Inflammatory macrophage treated with lipopolysaccharide for 1 hour (primary cell): ENCODE results near the gene STARD13.
"Not testable (repeated sequence)": the region's sequence is repeated elsewhere in the genome, so short reads cannot be mapped to it uniquely, and the experiment has no call there.

ENCODE experiments used
- DNase-seq, 2 donors: peaks; one replicate each; pipeline ENCODE4 v3.0.0-alpha.2; 2020 to 2022

The STARD13 gene

DNA sequence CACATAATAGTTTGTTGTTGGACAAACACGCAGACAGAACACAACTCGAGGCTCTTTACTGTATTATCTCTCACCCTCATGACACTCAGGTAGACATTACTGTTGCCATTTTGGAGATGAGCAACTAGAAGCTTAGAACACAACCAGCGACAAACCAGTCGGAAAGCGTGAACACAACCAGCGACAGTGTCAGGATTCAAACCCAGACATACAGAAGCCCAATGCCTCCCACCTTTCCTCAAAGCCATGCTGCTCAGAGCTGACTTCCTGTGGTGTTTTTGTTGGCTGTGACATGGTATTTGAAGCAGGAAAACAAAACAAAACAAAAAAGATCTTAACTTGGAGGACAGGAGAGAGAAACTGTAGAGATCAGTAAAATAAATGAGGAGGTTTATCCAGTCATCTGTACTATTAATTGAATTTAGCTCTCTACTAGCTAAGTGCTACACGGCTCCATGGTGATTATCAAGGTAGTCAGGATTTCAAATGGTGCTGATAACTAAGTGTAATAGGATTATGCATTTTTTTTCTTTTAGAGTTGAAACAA lies 92.1 kb downstream of the STARD13 start:
- DNase-seq, result no peak

DNA sequence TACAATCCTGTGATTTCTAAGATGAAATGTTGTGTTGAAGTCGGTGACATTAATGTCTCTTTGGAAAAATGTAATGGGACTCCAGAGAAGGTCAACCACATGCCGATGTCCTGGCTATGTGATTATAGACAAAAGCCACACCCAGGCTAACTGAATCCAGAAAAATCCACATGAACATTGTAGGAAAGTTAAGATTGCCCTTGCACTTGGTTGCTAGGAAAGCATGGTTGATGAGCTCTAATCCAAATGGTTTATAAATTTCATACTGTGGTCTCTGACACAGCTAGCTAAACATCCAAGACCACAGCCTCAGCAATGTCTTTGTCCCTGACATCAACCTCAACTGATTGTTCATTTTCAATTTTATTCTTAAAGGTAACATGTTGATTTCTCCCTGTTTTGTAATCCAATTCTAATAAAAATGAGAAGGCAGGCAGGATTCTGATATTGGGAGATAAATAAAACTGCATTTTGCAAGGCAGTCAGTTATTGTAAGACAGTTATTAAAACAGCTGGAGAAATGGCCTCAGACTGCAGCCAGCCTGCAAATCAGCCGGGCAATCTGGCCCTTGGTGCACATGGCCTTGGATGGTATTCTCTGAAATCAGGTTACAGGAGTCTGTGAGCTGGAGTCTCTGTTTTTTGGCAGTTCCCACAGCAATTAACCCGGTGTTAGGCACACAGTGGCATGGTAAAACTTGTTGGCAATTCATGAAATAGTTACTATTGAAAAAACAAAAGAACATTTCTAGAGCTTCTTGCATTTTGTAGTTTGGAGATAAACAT lies 93.9 kb downstream of the STARD13 start:
- DNase-seq, result no peak

DNA sequence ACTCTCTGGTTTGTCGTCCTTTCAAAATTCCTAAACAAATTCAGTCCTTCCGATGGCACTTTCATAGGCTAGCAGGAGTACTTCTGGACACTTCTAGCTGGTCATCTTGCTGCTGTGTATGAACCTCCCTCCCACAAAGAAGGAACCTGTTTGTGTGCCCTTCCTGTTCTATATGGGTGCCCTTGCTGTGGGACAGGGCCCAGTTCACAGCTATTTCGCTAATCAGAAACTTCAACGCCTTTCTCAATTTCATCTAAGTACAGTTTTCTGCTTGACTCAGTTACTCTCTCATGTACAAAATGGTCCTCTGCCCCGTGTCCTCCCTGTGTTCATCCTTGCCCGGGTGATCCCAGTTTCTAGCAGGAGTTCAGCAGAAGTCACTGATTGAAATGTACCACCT lies 96.1 kb downstream of the STARD13 start:
- no peak for DNase-seq

DNA sequence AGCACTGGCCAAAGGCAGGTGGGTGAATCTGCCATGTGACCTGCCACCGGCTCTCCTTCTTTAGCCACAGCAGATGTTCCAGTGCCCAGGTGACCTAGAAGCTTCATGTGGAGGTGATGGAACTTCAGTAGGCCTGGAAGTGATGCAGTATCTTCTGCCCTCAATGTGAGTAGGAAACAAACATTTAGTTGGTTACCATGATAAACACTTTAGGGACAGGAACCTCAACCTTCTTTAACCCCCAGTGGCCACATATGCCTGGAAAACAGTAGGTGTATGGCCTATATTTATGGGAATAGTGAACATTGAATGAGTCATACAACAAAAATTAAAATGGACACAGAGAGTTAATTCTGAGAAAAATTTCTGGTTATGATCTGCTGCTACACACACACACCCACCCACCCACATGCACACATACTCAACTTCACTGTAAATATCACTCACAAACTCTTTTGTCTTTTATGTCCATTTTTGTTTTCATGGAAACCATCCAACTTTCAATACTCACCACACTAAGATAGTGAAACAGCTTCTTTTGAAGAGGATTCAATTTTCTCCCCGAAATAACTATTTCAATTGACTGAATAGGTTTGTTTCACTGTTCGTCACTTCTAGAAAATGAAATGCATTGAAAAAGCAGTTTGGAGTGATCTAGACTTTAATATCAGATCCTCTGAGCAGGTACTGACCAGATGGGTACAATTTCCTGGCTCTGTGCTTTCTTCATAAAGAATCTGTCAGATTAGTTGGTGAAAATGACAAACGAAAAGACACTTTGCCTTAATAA lies 97.3 kb downstream of the STARD13 start:
- no peak for DNase-seq

DNA sequence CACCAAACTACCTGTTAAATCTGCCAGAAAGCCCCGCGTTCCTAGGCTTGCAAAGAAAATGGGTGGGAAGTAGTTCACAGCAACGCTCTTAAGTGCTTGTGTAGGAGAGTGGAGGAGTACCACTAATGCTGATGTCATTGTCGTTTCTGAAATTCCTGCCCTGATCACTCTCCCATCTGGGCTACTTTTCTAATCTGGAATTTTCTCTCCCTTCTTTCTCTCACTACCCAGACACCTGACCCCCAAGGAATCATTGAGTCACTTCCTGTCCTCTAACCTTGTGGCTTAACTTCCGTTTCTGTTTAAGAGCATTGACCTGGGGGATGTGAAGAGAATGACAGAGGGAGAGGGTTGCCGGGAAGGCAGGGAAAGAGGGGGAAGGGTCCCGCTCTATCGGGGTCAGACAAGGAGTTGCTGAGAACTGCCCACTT lies 98.7 kb downstream of the STARD13 start:
- DNase-seq, result no peak

DNA sequence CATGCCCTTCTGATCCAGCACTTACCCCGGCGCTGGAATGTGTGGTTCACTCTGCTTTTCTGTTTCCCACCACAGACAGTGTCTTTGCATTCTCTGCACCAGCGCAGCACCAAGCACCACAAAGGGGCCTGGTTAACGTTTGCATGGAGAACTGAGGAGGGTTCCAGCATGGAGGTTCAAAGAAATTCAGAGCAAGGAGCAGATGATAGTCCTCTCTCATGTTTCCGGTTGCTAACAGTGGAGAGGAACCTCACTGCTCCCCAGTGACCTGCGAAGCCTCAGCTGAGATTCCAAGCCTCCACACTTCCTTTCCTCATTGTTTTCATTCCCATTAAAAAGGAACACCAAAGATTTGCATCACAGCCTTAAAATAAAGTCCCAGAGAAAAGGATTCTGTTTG lies 99.7 kb downstream of the STARD13 start:
- DNase-seq, result no peak

DNA sequence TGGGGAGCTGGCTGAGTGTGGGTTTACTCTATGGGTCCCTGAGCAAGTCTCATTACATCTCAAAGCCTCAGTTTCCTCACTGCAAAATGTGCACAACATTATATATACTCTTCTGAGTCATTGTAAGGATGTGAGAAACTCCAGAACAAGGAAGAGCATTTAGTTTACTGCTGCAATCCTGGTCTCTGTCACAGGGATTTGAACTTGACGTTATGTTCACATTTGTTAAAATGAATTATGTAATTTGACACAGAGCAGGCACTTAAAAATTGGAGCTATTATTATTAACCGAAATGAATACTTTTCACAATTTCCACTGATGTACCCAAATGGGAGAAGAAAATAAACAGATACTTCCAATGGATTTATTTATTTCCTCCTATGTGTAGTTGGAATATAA lies 101.0 kb downstream of the STARD13 start:
- DNase-seq, result no peak

DNA sequence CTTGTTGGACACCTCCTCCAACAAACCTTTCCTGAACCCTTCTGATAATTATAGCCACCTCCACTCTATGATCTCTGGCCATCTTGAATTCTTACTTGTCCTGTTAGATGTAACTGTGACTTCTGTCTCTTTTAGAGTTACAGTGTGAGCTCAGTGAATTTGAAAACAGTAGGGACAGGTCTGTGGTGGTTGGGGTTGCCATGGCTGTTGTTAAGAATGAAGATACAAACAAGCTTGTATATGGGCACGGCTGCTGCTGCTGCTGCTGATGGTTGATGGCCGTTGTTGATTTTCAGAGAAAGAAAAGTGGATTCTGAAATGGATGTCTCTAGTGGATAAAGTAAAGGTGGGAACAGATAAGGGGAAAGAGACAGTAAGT lies 101.5 kb downstream of the STARD13 start:
- no peak for DNase-seq

DNA sequence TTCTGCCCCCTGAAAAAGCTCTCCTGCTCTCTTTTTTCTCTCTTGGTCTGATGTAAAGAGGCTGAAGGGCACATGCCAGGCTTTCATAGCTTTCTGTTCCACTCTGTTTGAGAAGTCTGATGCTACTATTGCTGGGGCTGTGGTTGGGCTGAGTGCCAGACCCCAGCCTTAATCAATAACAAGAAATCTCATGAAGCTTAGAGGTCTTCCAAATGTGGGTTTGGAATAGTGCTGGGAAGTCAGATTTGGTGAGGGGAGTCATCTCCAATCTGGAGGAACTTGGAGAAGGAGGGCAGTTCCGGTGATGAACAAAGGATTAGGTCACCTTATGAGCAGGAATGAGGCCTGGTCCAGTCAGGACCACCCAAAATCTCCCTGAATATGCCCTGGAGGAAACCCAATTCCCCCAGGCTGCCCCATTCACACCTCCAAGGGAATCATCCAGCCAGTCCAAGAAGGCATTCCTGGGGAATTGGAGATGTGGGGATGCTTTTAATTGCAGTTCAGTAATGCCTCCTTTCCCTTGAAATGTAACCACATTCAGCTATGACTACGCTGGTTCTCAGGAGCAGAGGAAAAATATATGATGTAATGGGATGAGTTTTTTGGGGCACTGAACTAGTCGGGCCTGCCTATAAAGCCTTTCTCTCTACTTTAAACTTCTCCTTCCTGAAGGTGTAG lies 102.0 kb downstream of the STARD13 start:
- no peak for DNase-seq

DNA sequence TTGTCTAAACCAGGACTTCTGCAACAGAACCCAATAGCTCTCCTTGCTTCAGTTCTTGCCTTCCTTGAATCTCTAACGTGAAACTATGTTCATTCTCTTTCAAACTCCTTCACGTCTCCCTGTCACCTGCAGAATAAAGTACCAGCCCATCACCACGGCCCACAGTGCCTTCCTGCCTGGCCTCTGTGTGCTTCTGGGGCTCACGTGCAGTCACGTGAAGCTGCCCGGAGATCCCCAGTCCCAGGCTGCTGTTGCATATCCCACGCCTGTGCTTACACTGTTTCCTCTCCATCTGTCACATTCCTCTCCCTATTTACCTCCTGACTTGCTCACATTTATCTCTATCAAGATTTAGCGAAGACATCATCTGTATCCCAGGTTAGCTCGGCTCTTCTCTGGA lies 102.8 kb downstream of the STARD13 start:
- no peak for DNase-seq

DNA sequence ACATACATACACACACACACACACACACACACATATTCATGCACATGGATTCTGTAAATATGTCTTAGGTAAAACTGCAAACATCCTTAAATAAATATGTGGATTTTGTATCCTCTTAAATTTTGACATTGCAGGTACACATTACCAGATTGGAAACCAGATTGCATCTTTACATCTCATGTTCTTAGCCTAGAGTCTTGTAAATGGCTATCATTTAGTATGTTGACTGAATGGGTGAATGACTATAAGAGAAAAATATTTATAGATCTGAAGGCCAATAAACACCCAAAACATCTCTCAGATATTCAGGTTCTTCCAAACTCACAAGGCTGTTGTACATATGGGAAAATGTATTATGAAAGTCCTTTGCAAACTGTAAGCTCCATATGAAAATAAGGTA lies 104.3 kb downstream of the STARD13 start:
- DNase-seq, result no peak

DNA sequence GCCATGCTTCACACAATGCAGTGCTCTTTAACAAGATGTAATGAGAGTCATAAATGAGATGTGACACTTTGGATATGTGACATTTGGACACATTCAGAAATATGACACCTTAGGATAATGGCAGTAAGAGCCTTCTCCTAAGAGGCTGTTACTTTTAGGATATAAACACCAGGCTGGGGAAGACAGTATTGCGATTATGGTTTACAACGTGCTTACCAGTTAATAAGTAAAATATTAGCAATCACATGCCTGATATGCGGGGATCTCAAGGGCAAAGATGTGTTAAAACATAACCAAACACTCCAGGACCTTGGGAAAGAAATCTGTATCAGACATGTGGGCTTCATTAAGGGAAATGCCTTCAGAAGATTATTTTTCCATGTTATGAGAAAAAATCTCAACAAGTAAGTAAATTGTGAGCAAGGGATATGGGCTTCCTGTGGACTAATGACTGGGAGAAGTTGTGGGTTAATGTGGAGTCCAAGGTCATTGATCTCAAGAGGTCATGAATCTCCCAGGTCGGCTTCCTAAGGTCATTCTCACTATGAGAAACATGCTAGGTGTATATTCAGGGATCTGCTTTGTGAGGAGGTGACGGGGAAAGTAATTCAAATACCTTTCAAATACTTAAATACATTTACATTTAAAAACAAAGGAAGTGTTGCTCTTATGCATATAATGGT lies 105.3 kb downstream of the STARD13 start:
- DNase-seq, result no peak

DNA sequence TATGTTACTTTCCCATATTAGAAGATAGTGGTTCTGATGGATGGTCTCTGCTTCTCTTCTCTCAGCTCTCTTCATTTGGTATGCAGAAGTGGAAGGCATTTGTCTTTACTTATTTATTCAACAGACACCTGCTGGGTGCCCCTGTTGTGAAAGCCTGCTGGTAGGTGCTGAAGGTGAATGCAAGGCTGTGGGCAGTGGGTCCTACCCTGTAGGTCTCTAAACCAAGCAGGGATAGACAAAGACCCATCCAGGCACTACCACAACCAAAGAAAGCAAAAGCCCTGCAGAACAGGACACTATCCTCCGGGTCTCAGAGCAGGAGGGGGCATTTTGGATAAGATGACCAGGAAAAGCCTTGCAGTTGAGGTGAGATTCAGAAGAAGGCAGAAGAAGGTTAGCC lies 106.1 kb downstream of the STARD13 start:
- DNase-seq, result no peak

DNA sequence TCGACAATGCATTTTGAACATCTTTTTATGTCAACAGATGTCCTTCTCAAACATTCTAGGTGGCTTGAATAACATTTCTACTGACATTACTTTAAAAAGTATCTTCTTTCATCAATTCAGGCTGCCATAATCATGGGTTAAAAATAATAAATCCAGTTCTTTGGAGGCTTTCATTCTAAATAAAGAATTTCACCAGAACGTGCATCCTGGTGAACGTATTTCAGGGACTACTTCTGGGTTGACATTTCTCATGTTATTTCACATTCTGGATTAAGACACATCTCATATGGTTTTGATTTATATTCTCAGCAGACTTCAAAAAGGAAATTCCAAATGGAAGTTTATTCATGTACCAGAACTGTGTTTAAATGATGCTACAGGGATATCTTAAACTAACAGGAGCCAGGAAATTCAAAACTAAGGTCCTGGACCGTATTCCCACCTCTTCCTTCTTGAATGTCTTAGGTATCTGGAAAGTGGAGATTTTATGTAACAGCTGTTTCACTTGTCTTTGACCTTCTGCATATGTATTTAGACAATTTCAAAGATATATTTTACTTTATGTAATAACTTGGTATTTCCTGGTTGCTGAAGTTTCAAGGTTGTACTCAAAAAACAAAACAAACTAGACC lies 107.2 kb downstream of the STARD13 start:
- no peak for DNase-seq

DNA sequence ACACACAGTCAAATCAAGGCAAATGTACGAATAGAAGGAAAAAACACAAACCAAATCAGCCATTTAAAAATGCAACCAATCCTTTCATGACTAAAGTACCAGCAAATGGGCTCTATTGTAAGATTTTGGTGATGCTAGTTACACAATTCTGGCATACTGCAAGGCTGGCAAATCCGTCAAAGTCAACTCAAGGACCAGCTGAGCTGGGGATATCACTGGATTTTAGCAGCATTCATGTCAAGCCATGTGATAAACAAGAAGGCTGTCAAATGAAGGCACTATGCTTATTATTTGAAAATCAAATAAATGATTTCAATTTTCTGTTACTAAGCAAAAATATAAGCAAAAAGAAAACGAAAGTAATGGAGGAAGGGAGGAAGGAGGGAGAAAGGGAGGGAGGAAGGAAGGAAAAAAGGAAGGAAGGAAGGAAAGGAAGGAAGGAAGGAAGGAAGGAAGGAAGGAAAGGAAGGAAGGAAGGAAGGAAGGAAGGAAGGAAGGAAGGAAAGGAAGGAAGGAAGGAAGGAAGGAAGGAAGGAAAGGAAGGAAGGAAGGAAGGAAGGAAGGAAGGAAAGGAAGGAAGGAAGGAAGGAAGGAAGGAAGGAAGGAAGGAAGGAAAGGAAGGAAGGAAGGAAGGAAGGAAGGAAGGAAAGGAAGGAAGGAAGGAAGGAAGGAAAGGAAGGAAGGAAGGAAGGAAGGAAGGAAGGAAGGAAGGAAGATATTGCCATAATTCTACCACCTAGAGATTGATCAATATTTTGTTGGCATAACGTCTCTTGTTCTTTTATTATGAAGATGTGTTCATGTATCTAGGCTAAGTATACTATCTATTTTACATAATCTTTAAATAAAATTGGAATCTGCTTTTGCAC lies 108.0 kb downstream of the STARD13 start:
- DNase-seq, result not testable (repeated sequence)

DNA sequence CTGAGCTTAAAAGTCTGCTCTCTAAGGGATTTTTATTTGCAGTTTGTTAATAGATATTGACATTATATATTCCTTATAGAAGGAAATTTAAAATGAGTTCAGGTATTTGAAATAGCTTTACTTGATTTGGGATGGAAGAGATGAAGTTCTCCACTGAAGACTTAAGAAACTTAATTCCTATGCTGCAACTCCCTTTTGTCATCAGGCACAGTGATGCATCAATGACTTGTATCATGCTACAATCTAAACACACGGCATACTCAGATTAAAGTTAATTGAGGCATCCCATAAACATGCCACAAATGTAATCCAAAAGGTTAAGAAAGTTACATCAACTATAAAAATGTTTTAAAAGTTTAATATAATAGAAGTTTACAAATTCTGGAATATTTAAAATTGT lies 109.0 kb downstream of the STARD13 start:
- no peak for DNase-seq

DNA sequence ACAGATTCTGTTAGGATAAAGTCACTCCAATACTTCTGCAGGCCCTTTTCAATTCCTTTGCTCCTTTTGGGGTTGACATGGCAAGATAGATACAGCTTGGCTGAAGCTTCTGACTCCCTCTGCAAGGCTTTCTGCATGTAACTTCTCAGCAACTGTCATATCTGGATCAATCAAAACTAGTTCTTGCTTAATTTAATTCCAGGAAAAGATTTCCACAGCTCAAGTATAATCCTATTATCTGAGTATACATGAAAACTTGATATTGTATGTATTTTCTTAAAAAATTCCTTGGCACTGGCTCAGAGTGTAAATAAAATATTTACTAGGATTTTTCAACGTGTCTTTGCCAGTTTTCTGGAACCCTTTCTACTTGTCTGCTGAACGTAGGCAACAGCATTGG lies 109.6 kb downstream of the STARD13 start:
- no peak for DNase-seq

DNA sequence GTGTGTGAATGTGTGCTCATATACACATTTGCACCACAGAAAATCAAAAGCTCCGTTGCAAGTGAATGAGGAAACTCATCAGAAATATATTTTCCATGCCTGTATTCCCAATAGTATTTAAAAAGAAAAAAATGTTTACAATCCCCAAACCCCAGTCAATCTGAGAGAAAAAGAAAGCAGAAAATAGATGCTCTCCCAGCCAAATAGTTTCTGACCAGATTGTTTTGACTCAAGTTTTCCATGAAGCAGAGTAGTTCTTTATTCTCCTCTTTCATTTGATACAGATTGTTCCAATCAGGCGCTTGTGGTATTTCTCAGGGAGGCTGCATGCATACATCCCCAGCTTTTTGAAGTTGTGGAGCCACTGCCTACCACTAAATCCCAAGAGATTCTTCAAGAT lies 110.6 kb downstream of the STARD13 start:
- no peak for DNase-seq

DNA sequence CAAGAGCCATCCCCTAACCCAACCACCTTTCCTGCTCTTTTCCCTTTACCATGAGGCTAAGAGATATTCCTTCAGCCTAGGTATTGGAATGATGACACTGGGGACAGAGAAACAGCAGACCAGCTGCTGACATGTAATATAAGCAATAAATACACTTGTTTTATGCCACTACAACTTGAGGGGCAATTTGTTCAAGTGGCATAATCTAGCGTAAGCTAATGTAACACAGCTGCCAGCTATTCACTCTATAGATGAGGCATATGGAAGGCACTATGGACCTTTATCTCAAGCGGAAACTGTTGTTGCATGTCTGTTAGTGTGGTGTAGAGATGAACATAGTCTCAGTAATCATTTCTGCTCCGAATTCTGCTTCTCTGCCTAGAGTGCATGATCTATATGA lies 111.1 kb downstream of the STARD13 start:
- DNase-seq, result no peak

DNA sequence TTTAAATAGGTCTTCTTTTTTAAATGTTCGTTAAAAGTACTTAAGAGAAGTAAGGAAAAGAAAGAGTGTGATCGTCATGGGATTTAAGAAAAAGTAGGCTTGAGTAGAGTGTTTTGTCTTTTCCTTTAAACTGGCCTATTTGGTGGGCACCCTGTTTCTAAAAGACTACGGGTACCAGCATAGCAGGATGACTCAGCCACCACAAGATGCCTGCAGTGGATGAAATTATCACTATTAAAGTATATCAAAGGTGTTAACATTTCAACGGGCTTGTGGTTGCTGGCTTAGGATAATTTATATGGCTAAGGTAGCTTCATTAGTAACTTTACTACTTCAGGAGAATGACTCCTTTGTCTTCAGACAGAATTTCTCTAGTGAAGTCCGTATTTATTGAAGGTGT lies 112.6 kb downstream of the STARD13 start:
- DNase-seq, result no peak

DNA sequence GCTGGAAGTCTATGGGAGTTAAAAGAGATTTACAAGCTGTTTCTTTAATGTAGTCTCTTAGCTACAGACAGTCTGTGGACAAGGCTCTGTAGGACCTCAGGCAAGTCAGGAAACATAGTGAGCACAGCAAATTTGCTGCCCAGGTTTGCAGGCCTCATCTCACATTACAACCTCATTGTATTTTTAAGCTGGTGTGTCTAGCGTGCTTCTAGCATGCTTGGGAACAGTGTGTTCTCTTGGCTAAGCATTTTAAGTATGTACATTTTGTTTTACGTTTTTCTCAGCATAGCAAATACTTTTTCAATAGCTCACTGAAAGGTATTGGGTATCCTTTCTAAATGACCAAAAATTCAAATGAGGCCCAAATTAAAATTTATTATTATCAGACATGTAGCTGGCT lies 113.2 kb downstream of the STARD13 start:
- DNase-seq, result no peak
